ENCODE measurements around the gene TAF6.

Gene TAF6

DNA sequence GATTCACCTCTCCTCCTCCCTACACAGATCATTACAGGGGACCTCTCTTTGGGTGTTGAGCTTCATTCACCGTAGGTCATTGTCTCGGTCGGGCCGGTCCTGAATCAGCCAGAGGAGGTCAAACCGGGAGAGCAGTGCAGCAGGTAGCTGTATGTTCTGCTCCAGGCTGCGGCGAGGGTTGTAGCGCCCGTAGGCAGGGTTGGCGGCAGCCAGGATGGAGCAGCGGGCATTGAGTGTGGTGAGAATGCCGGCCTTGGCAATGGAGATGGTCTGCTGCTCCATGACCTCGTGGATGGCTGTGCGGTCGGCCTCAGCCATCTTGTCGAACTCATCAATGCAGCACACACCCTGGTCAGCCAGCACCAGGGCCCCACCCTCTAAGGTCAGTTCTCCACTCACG lies 23.5 kb downstream of the TAF6 start:
- Histone ChIP-seq H3K27ac (no peak overlapping the region), H3K9me3 (ENCODE audit: severe bottlenecking) (no peaks in the 10 kb centered on the region)

DNA sequence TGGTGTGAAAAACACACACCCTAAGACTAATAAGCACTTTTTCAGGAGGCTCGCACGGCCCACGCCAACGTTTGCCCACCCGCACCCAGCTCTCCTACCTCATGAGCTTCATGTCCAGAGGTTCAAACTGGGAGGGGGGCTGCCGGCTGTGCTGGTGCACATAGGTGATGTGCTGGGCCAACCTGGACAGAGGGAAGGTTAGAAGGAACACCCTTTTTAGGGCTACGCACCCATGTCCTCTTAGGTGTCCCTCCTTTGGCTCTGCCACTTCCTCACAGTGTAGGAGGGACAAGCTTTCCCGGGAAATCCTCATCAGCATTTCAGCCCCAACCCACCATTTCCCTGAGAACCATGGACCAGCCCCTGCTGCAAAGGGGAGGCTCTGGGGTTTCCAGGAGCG lies 23.9 kb downstream of the TAF6 start:
- DNase-seq, result no peak
- no peak overlapping the region for H3K27ac ChIP-seq
- no peaks in the 10 kb centered on the region for H3K27me3 ChIP-seq (ENCODE audit: insufficient read depth, low read depth, severe bottlenecking)
- no peaks in the 10 kb centered on the region for H3K9me3 ChIP-seq (ENCODE audit: severe bottlenecking)
- peaks cover 100% of the 10 kb centered on the region for H3K36me3 ChIP-seq
- H3K4me3 ChIP-seq (ENCODE audit: low read depth, low read length), result no peak overlapping the region
- TF ChIP-seq, protein P1, sequence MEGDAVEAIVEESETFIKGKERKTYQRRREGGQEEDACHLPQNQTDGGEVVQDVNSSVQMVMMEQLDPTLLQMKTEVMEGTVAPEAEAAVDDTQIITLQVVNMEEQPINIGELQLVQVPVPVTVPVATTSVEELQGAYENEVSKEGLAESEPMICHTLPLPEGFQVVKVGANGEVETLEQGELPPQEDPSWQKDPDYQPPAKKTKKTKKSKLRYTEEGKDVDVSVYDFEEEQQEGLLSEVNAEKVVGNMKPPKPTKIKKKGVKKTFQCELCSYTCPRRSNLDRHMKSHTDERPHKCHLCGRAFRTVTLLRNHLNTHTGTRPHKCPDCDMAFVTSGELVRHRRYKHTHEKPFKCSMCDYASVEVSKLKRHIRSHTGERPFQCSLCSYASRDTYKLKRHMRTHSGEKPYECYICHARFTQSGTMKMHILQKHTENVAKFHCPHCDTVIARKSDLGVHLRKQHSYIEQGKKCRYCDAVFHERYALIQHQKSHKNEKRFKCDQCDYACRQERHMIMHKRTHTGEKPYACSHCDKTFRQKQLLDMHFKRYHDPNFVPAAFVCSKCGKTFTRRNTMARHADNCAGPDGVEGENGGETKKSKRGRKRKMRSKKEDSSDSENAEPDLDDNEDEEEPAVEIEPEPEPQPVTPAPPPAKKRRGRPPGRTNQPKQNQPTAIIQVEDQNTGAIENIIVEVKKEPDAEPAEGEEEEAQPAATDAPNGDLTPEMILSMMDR (IDR thresholded peaks at IDR 0.05; ENCODE audit: low read depth, low read length), result no peak

More for the DNA sequence above, 23.5 kb downstream of the TAF6 start:
- TF ChIP-seq, protein P1 (IDR thresholded peaks at IDR 0.05; ENCODE audit: low read depth, low read length), result no peak
- Histone ChIP-seq H3K4me3 (ENCODE audit: low read depth, low read length) (no peak overlapping the region), H3K27me3 (ENCODE audit: insufficient read depth, low read depth, severe bottlenecking) (no peaks in the 10 kb centered on the region), H3K36me3 (peaks cover 100% of the 10 kb centered on the region)
- DNase-seq, result no peak

DNA sequence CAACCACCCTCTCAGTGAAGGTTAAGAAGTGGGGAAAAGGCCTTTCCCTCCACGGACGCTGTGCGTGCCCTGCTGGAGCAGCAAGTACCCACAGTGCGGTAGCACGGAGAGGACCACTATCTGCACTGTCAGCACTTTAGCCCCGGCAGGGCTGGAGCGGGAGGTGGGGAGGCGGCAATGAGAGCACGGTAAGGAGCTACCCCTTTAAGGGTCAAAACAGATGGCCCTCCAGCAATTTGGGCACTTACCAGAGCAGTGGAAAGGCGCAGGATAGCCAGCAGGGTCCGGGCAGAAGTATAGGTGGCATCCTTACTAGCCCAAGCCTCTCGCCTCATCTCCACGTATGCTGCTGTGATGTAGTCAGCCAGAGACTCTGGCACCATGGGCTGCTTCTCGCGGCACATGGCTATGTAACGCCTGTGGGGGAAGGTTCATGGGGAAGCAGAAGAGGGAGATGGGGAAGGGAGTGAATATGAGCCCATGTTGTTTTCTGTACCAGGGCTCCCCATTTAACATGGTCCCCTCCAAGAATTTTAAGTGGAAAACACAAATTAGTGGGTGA lies 25.2 kb downstream of the TAF6 start:
- H3K27me3 ChIP-seq (ENCODE audit: insufficient read depth, low read depth, severe bottlenecking), result no peaks in the 10 kb centered on the region
- TF ChIP-seq, protein P1 (IDR thresholded peaks at IDR 0.05; ENCODE audit: low read depth, low read length), result no peak
- H3K27ac ChIP-seq, result peak overlapping the region; percentile 46
- peaks cover 98% of the 10 kb centered on the region for H3K36me3 ChIP-seq
- H3K9me3 ChIP-seq (ENCODE audit: severe bottlenecking), result no peaks in the 10 kb centered on the region
- DNase-seq, result no peak
- no peak overlapping the region for H3K4me3 ChIP-seq (ENCODE audit: low read depth, low read length)

DNA sequence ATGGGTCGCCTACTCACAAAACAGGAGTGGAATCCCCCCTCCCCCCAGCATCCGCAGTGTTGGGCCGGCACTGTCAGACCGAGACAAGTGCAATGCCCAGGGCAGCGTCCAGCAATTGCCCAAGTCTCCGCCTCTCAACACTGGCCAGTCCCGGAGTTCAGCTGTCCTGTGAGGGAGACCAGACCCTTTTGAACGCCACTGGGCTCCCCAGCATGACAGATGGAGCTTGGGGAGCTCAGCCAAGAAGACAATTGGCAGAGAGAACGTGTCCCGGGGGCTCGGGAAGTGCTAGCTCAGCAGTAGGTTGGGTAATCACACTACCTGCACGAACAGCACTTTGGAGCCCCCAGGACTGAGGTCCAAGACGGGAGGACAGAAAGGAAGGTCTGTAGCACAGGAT lies 25.7 kb downstream of the TAF6 start:
- Histone ChIP-seq H3K27me3 (ENCODE audit: insufficient read depth, low read depth, severe bottlenecking) (no peaks in the 10 kb centered on the region), H3K9me3 (ENCODE audit: severe bottlenecking) (no peaks in the 10 kb centered on the region), H3K4me3 (ENCODE audit: low read depth, low read length) (no peak overlapping the region), H3K36me3 (peaks cover 95% of the 10 kb centered on the region), H3K27ac (peak overlapping the region; percentile 46)
- DNase-seq, result no peak
- TF ChIP-seq, protein P1 (IDR thresholded peaks at IDR 0.05; ENCODE audit: low read depth, low read length), result no peak

DNA sequence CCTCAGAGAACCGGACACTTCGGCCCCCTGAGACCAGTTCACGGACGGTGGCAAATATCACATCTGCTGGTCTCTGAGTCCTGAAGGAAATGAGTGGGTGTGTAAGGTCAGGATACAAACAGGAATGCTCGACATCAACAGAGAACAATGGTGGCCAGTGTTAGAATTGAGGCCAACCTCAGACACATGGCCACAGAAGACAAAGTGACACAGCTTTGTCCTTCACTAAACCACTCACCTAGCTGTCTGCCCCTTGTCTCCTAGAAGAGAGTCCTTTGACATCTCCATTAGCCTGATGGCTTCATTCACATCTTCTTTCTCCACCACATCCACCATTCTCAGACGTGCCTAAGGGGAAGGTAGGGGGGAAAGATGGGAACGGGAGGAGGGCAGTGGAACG lies 26.1 kb downstream of the TAF6 start:
- Histone ChIP-seq H3K27me3 (ENCODE audit: insufficient read depth, low read depth, severe bottlenecking) (no peaks in the 10 kb centered on the region), H3K36me3 (peaks cover 90% of the 10 kb centered on the region), H3K9me3 (ENCODE audit: severe bottlenecking) (no peaks in the 10 kb centered on the region), H3K4me3 (ENCODE audit: low read depth, low read length) (no peak overlapping the region), H3K27ac (peak overlapping the region; percentile 46; the same call in 1 of the 2 replicates)
- DNase-seq, result no peak
- TF ChIP-seq, protein P1 (IDR thresholded peaks at IDR 0.05; ENCODE audit: low read depth, low read length), result no peak

Measured in WERI-Rb-1 (cell line).